ENCODE measurements around the gene CSNK1A1. TPM values are rescaled to one million over a fixed set of nuclear protein-coding genes. Genes with fewer than 3 reads are reported as not detected.
A peak's percentile ranks its signal among the peaks of the same experiment; 100 is the strongest.

CSNK1A1 gene
- total and polyA plus RNA-seq, 2 of the 4 experiments (the other 2 are of a cell fraction) = 140 to 419 TPM

- Histone ChIP-seq H3K27ac (ENCODE audit: insufficient read depth, low read length) (peak overlapping the region; percentile 29; the same call in 1 of the 2 replicates), H4K20me1 (ENCODE audit: insufficient read depth, low read length) (peaks cover 10% of the 10 kb centered on the region), H2BK20ac (ENCODE audit: low read depth, low read length) (no peak overlapping the region), H3K9me3 (ENCODE audit: control insufficient read depth, insufficient read depth, low read length) (no peaks in the 10 kb centered on the region), H3K27me3 (ENCODE audit: control insufficient read depth, insufficient read depth, low read length) (no peaks in the 10 kb centered on the region), H3K4ac (ENCODE audit: low read depth, low read length) (no peak overlapping the region), H2BK120ac (ENCODE audit: low read depth, low read length) (no peak overlapping the region), H3K4me3 (ENCODE audit: insufficient read depth, low read depth, low read length) (no peak overlapping the region), H3K14ac (replicated peaks; ENCODE audit: low read depth, low read length) (0 out of 2 replicates have a peak overlapping the region, but pooled peaks have one; percentile 1), H4K5ac (ENCODE audit: low read depth, low read length) (peak overlapping the region; percentile 71; the same call in 1 of the 2 replicates), H3K9me1 (ENCODE audit: insufficient read depth, low read length) (peaks cover 2% of the 10 kb centered on the region; the same call in 1 of the 2 replicates), H3K9ac (ENCODE audit: low read depth, low read length) (no peak overlapping the region), H3K23ac (ENCODE audit: low read depth, low read length) (peak overlapping the region; percentile 28; the same call in 1 of the 2 replicates), H2AK9ac (replicated peaks; ENCODE audit: low read depth, low read length, poor library complexity) (no peak overlapping the region), H3K4me2 (ENCODE audit: low read depth, low read length) (no peak overlapping the region), H2AFZ (replicated peaks; ENCODE audit: low read length, poor library complexity) (no peak overlapping the region), H2BK15ac (ENCODE audit: low read depth, low read length) (no peak overlapping the region), H3K79me1 (ENCODE audit: low read depth in 1 of 2, low read length in 2 of 2) (peaks cover 5 to 56% of the 10 kb centered on the region in 2 experiments; a peak in 3 of 4 replicates), H3K36me3 (ENCODE audit: control insufficient read depth, insufficient read depth, low read length) (peaks cover 51% of the 10 kb centered on the region), H3K56ac (ENCODE audit: extremely low read depth, insufficient read depth, low read length) (no peak overlapping the region), H2BK5ac (ENCODE audit: low read depth, low read length, poor library complexity, severe bottlenecking) (peak overlapping the region; percentile 88), H3K4me1 (ENCODE audit: control insufficient read depth, insufficient read depth, low read length) (peaks cover 12% of the 10 kb centered on the region), H4K91ac (ENCODE audit: insufficient read depth, low read depth, low read length) (no peak overlapping the region), H3K18ac (ENCODE audit: low read depth, low read length) (peak overlapping the region; percentile 36; the same call in 1 of the 2 replicates), H4K8ac (ENCODE audit: low read depth in 2 of 2, low read length in 2 of 2) (no peak overlapping the region), H2AK5ac (ENCODE audit: low read depth, low read length) (no peak overlapping the region)
- no peak for ATAC-seq (ENCODE audit: low read depth)
- dilution Hi-C loops (cut with HindIII; ENCODE audit: low sequenced_read_pairs, unreplicated experiment) (no loop called here), in situ Hi-C loops (cut with MboI; ENCODE audit: low sequenced_read_pairs) (no loop called here), intact Hi-C loops (cut with micrococcal nuclease) (loop anchor here (2.0 to 5.0 kb wide), 2 partner anchors 14 to 34 kb away; no protein-coding TSS in a partner anchor)
- no peak for DNase-seq
- no peak for TF ChIP-seq MAZ (IDR thresholded peaks at IDR 0.05; ENCODE audit: borderline replicate concordance, low read depth, low read length)
- no peak for TF ChIP-seq CEBPB (IDR thresholded peaks at IDR 0.05; ENCODE audit: low read depth, low read length)
- TF ChIP-seq MAFK (IDR thresholded peaks at IDR 0.05; ENCODE audit: low read depth, low read length) = no peak
- no peak for TF ChIP-seq ELK1 (IDR thresholded peaks at IDR 0.05; ENCODE audit: borderline replicate concordance, low read depth, low read length)
- no peak for TF ChIP-seq BHLHE40 (IDR thresholded peaks at IDR 0.05; ENCODE audit: low read depth, low read length)
- TF ChIP-seq NFE2L2 (IDR thresholded peaks at IDR 0.05; ENCODE audit: low read depth, low read length) = no peak
- no peak for TF ChIP-seq RCOR1 (IDR thresholded peaks at IDR 0.05; ENCODE audit: insufficient replicate concordance, low read length)
- TF ChIP-seq SMC3 (IDR thresholded peaks at IDR 0.05; ENCODE audit: low read depth, low read length) = no peak
- TF ChIP-seq FOS (IDR thresholded peaks at IDR 0.05; ENCODE audit: low read depth, low read length) = no peak
- TF ChIP-seq RFX5 (IDR thresholded peaks at IDR 0.05; ENCODE audit: low read depth, low read length) = no peak
- TF ChIP-seq CTCF (conservative IDR thresholded peaks at IDR 0.05; ENCODE audit: low read depth, low read length) = no peak
- TF ChIP-seq POLR2A (IDR thresholded peaks at IDR 0.05; ENCODE audit: low read depth, low read length) = no peak
- no peak for TF ChIP-seq USF2 (IDR thresholded peaks at IDR 0.05; ENCODE audit: low read depth, low read length)
- WGBS, 2 experiments (ENCODE audit: extremely low coverage in 2 of 2, insufficient read length in 1 of 2) = 57% methylated on average over 1 of the region's 2 CpGs; no CpG with 5 or more reads in 1 of the 2 experiments
- TSS peak; percentile 5 for BruUV-seq (replicated peaks)
- ChIA-PET CTCF (interaction anchor here (1.2 to 1.6 kb wide), 2 partner anchors 53 to 115 kb away, joined by 3 read pairs; no protein-coding TSS in a partner anchor), POLR2A (ENCODE audit: unreplicated experiment) (interaction anchor here (0.6 kb wide), 1 partner anchor 57 kb away, joined by 15 read pairs; no protein-coding TSS in a partner anchor)
Measured at GRCh38 chr5:149503006-149503405, 48.2 kb downstream of the CSNK1A1 start.
